HepG2 (cell line): ENCODE data around the gene RNU5B-1. TPM values are rescaled to one million over a fixed set of nuclear protein-coding genes. Genes with fewer than 3 reads are reported as not detected.

Experiments used
- ARID2 ChIP-seq: sonication (generic); formaldehyde crosslinking; IDR thresholded peaks from 2 replicates; pipeline ENCODE4 v1.8.1; 2022; ENCODE audit warnings: mild to moderate bottlenecking, missing genetic modification reagents, borderline replicate concordance
- ATM ChIP-seq: fragments of 450-650 bp; IDR thresholded peaks from 2 replicates; pipeline ENCODE4 v1.7.1; 2017; ENCODE audit warnings: mild to moderate bottlenecking, borderline replicate concordance
- CBFB ChIP-seq: sonication (generic); formaldehyde crosslinking; IDR thresholded peaks from 2 replicates; pipeline ENCODE4 v1.4.0; 2020; ENCODE audit warnings: missing genetic modification reagents
- CBX5 ChIP-seq: sonication (generic); formaldehyde crosslinking; IDR thresholded peaks from 2 replicates; pipeline ENCODE4 v1.4.0; 2020; ENCODE audit warnings: missing genetic modification reagents, borderline replicate concordance
- EED ChIP-seq: sonication (generic); formaldehyde crosslinking; IDR thresholded peaks from 2 replicates; pipeline ENCODE4 v1.5.0; 2020; ENCODE audit warnings: mild to moderate bottlenecking, missing genetic modification reagents
- ELF1 ChIP-seq: sonication (generic); formaldehyde crosslinking; IDR thresholded peaks from 2 replicates; pipeline ENCODE4 v1.4.0; 2020; ENCODE audit warnings: missing genetic modification reagents
- ISX ChIP-seq: sonication (generic); formaldehyde crosslinking; conservative IDR thresholded peaks from 2 replicates; pipeline ENCODE4 v1.5.0; 2020; ENCODE audit warnings: missing genetic modification reagents
- KDM5B ChIP-seq: sonication (generic); formaldehyde crosslinking; IDR thresholded peaks from 2 replicates; pipeline ENCODE4 v1.4.0; 2020; ENCODE audit warnings: missing genetic modification reagents, mild to moderate bottlenecking, borderline replicate concordance
- KLF11 ChIP-seq: IDR thresholded peaks from 2 replicates; pipeline ENCODE4 v1.6.1; 2016; ENCODE audit warnings: missing compliant biosample characterization
- KLF12 ChIP-seq: sonication (generic); formaldehyde crosslinking; IDR thresholded peaks from 2 replicates; pipeline ENCODE4 v1.4.0; 2020; ENCODE audit warnings: missing genetic modification reagents, borderline replicate concordance
- NFYC ChIP-seq: IDR thresholded peaks from 2 replicates; pipeline ENCODE4 v1.6.1; 2016; ENCODE audit warnings: missing genetic modification reagents, missing compliant biosample characterization
- PLRG1 ChIP-seq: fragments of 450-650 bp; conservative IDR thresholded peaks from 2 replicates; pipeline ENCODE4 v1.6.1; 2016
- SALL2 ChIP-seq: sonication (generic); formaldehyde crosslinking; IDR thresholded peaks from 2 replicates; pipeline ENCODE4 v1.8.1; 2023; ENCODE audit warnings: mild to moderate bottlenecking, missing genetic modification reagents, inconsistent platforms
- SIN3A ChIP-seq: IDR thresholded peaks from 2 replicates; pipeline ENCODE4 v1.6.1; 2011; ENCODE audit warnings: low read depth, mild to moderate bottlenecking, control low read depth, low read length, borderline replicate concordance
- SPEN ChIP-seq: sonication (generic); formaldehyde crosslinking; IDR thresholded peaks from 2 replicates; pipeline ENCODE4 v1.5.1; 2020; ENCODE audit warnings: low read depth, mild to moderate bottlenecking, missing genetic modification reagents
- TEAD2 ChIP-seq: sonication (generic); formaldehyde crosslinking; IDR thresholded peaks from 2 replicates; pipeline ENCODE4 v1.9.0; 2021; ENCODE audit warnings: missing genetic modification reagents
- ZFP82 ChIP-seq: sonication (generic); formaldehyde crosslinking; IDR thresholded peaks from 2 replicates; pipeline ENCODE4 v1.5.1; 2020; ENCODE audit warnings: mild to moderate bottlenecking, missing genetic modification reagents, borderline replicate concordance
- ZNF318 ChIP-seq: sonication (generic); formaldehyde crosslinking; IDR thresholded peaks from 2 replicates; pipeline ENCODE4 v1.4.0; 2020; ENCODE audit warnings: mild to moderate bottlenecking, missing genetic modification reagents
- ZNF383 ChIP-seq: sonication (generic); formaldehyde crosslinking; IDR thresholded peaks from 2 replicates; pipeline ENCODE4 v1.4.0; 2020; ENCODE audit warnings: missing genetic modification reagents, mild to moderate bottlenecking, borderline replicate concordance
- ZNF432 ChIP-seq: sonication (generic); formaldehyde crosslinking; IDR thresholded peaks from 2 replicates; pipeline ENCODE4 v1.5.0; 2020; ENCODE audit warnings: missing genetic modification reagents, mild to moderate bottlenecking, borderline replicate concordance
- ZNF83 ChIP-seq: sonication (generic); formaldehyde crosslinking; IDR thresholded peaks from 2 replicates; pipeline ENCODE4 v1.4.0; 2020; ENCODE audit warnings: missing genetic modification reagents, mild to moderate bottlenecking, borderline replicate concordance
- ZSCAN21 ChIP-seq: sonication (generic); formaldehyde crosslinking; IDR thresholded peaks from 2 replicates; pipeline ENCODE4 v1.8.0; 2022; ENCODE audit warnings: mild to moderate bottlenecking, missing genetic modification reagents, moderate library complexity, borderline replicate concordance
- polyA plus RNA-seq, 8 experiments: library from polyadenylated mRNA; depleted of rRNA in 3 of 8; stranded (reverse) in 7 of 8; unstranded in 1 of 8; fragments of >200 nt; fragmentation: Illumina TruSeq in 4 of 8; extraction: Trizol in 4 of 8; gene quantifications; 2 replicates each; pipeline versions ENCODE4 v1.2.1 to v1.2.3, GENCODE V29; 2011 to 2016; ENCODE audit warnings: low read depth in 4 of 8, missing spikeins in 1 of 8, mixed read lengths in 1 of 8; ENCODE audit not compliant: insufficient read depth in 1 of 8
- total RNA-seq, 5 experiments: library from RNA; depleted of rRNA; stranded (reverse); fragments of >200 nt; fragmentation: Illumina TruSeq; extraction: Trizol; gene quantifications; 2 replicates each; pipeline ENCODE4 v1.2.3, GENCODE V29; 2016; ENCODE audit warnings: low read depth in 1 of 5

RNU5B-1 gene
- total and polyA plus RNA-seq, 2 of the 13 experiments (the other 11 are each of a cell fraction or from before 2014, with no cell fraction given), result 1,646 TPM; not detected in 1

- TF ChIP-seq ZNF383 (CRISPR knock-in tag) (peak; percentile 93; the same call in 1 of the 2 replicates), CBX5 (peak; percentile 54; the same call in 1 of the 2 replicates), ARID2 (no peak; the same call in 1 of the 2 replicates), NFYC (CRISPR knock-in tag) (peak; percentile 58), ZFP82 (CRISPR knock-in tag) (peak; percentile 86; the same call in 1 of the 2 replicates), CBFB (CRISPR knock-in tag) (peak; percentile 62), ZNF83 (no peak), ISX (CRISPR knock-in tag) (no peak), SPEN (CRISPR knock-in tag) (no peak), ELF1 (CRISPR knock-in tag) (peak; percentile 65), PLRG1 (no peak), KDM5B (CRISPR knock-in tag) (0 out of 2 replicates have a peak, but pooled peaks have one; percentile 21), KLF11 (CRISPR knock-in tag) (peak; percentile 85; the same call in 1 of the 2 replicates), TEAD2 (no peak), ZNF318 (CRISPR knock-in tag) (no peak), SIN3A (peak; percentile 92), EED (no peak), SALL2 (peak; percentile 38; the same call in 1 of the 2 replicates), ZSCAN21 (CRISPR knock-in tag) (0 out of 2 replicates have a peak, but pooled peaks have one; percentile 41), ZNF432 (CRISPR knock-in tag) (no peak), ATM (no peak), KLF12 (CRISPR knock-in tag) (peak; percentile 62; the same call in 1 of the 2 replicates)
Measured at GRCh38 chr15:65304381-65305149, at the start of gene RNU5B-1 (continued).
